SK-N-SH (cell line): Measurements from ENCODE around the gene PUS10. TPM values are rescaled to one million over a fixed set of nuclear protein-coding genes. Genes with fewer than 3 reads are reported as not detected.

ENCODE experiments used
- CTCF ChIA-PET: fragments of 300-600, 350-600 bp; formaldehyde crosslinking; extraction: SDS; loops from one replicate; lab custom pipeline; 2021; lab: Yijun Ruan, JAX
- POLR2A ChIA-PET: fragments of 350-600 bp; sonication (Branson Sonifier 250); formaldehyde crosslinking; extraction: SDS; loops from one replicate; lab custom pipeline; 2020; ENCODE audit warnings: antibody characterized with exemption, inconsistent platforms; lab: Yijun Ruan, JAX
- DNase-seq: peaks from one replicate; pipeline ENCODE4 v3.0.0; 2012
- H2AFZ ChIP-seq: fragments of 200-600 bp; sonication (generic); 2 replicates; pipeline ENCODE4 v1.8.1; 2016; ENCODE audit warnings: antibody characterized with exemption, mild to moderate bottlenecking, low read depth
- H3F3A ChIP-seq: fragments of 200-600 bp; sonication (generic); replicated peaks from 2 replicates; pipeline ENCODE3; 2016; ENCODE audit warnings: antibody characterized with exemption, mild to moderate bottlenecking; ENCODE audit not compliant: insufficient read depth
- H3K27ac ChIP-seq, 2 experiments: fragments of 200-500 bp in 1 of 2; fragments of 200-600 bp in 1 of 2; sonication (Bioruptor generic) in 1 of 2; sonication (generic), shearing (Covaris generic) in 1 of 2; 2 replicates each; pipeline versions ENCODE4 v1.5.1 to v1.6.1; 2014 to 2016; ENCODE audit warnings: low read depth in 2 of 2, inconsistent platforms in 1 of 2, low read length in 1 of 2, mild to moderate bottlenecking in 1 of 2, mixed read lengths in 1 of 2
- H3K27me3 ChIP-seq: fragments of 200-600 bp; sonication (generic), shearing (Covaris generic); 2 replicates; pipeline ENCODE4 v1.6.1; 2016; ENCODE audit warnings: mixed run types; ENCODE audit not compliant: insufficient read depth
- H3K36me3 ChIP-seq, 2 experiments: fragments of 200-500 bp in 1 of 2; fragments of 200-600 bp in 1 of 2; sonication (Bioruptor generic) in 1 of 2; sonication (generic) in 1 of 2; replicated peaks in 1 of 2; 2 replicates each; pipeline versions ENCODE3 to v1.5.1; 2014 to 2016; ENCODE audit warnings: low read length in 1 of 2, mild to moderate bottlenecking in 1 of 2; ENCODE audit not compliant: insufficient read depth in 2 of 2, control insufficient read depth in 1 of 2
- H3K4me1 ChIP-seq, 2 experiments: fragments of 200-500 bp in 1 of 2; fragments of 200-600 bp in 1 of 2; sonication (Bioruptor generic) in 1 of 2; sonication (generic), shearing (Covaris generic) in 1 of 2; 2 replicates each; pipeline versions ENCODE4 v1.5.1 to v1.6.1; 2014 to 2016; ENCODE audit warnings: low read depth in 1 of 2, low read length in 1 of 2, mixed run types in 1 of 2; ENCODE audit not compliant: insufficient read depth in 2 of 2, control insufficient read depth in 1 of 2
- H3K4me2 ChIP-seq: fragments of 200-600 bp; sonication (generic), shearing (Covaris generic); 2 replicates; pipeline ENCODE4 v1.6.1; 2017; ENCODE audit warnings: mixed run types
- H3K4me3 ChIP-seq, 2 experiments: fragments of 200-500 bp in 1 of 2; fragments of 200-600 bp in 1 of 2; sonication (Bioruptor generic) in 1 of 2; sonication (generic), shearing (Covaris generic) in 1 of 2; 2 replicates each; pipeline versions ENCODE4 v1.5.1 to v1.8.1; 2014 to 2016; ENCODE audit warnings: low read depth in 2 of 2, inconsistent platforms in 1 of 2, low read length in 1 of 2, mild to moderate bottlenecking in 1 of 2, mixed read lengths in 1 of 2, moderate library complexity in 1 of 2
- H3K79me2 ChIP-seq: fragments of 200-600 bp; sonication (generic); 2 replicates; pipeline ENCODE4 v1.8.1; 2017; ENCODE audit warnings: mild to moderate bottlenecking; ENCODE audit not compliant: insufficient read depth
- H3K9ac ChIP-seq: fragments of 200-600 bp; sonication (generic); 2 replicates; pipeline ENCODE4 v1.6.1; 2017; ENCODE audit warnings: mixed run types
- H3K9me2 ChIP-seq: fragments of 200-600 bp; sonication (generic); 2 replicates; pipeline ENCODE4 v1.6.1; 2017; ENCODE audit warnings: mixed run types
- H3K9me3 ChIP-seq: fragments of 200-600 bp; sonication (generic); 2 replicates; pipeline ENCODE4 v1.6.1; 2017; ENCODE audit warnings: mixed run types, mild to moderate bottlenecking, moderate library complexity
- H4K20me1 ChIP-seq: fragments of 200-600 bp; sonication (generic); 2 replicates; pipeline ENCODE4 v1.6.1; 2017; ENCODE audit warnings: mild to moderate bottlenecking, mixed run types; ENCODE audit not compliant: insufficient read depth
- ELF1 ChIP-seq: IDR thresholded peaks from 2 replicates; pipeline ENCODE4 v1.4.0; 2012
- EP300 ChIP-seq, 2 experiments: IDR thresholded peaks; 2 replicates each; pipeline versions ENCODE4 v1.4.0 to v1.6.1; 2012; ENCODE audit warnings: borderline replicate concordance in 1 of 2, low read depth in 1 of 2, low read length in 1 of 2
- EZH2phosphoT487 ChIP-seq: fragments of 200-600 bp; sonication (generic); IDR thresholded peaks from 2 replicates; pipeline ENCODE4 v1.6.1; 2017; ENCODE audit warnings: low read depth, mixed run types, mild to moderate bottlenecking, antibody characterized with exemption, moderate library complexity, borderline replicate concordance
- FOSL2 ChIP-seq: IDR thresholded peaks from 2 replicates; pipeline ENCODE4 v1.4.0; 2012; ENCODE audit warnings: low read depth, mild to moderate bottlenecking, moderate library complexity, borderline replicate concordance
- FOXJ3 ChIP-seq: sonication (generic); formaldehyde crosslinking; IDR thresholded peaks from 2 replicates; pipeline ENCODE4 v1.5.1; 2020; ENCODE audit warnings: mild to moderate bottlenecking, missing genetic modification reagents
- GABPA ChIP-seq: IDR thresholded peaks from 2 replicates; pipeline ENCODE4 v1.4.0; 2012; ENCODE audit warnings: low read depth, mild to moderate bottlenecking
- GATA2 ChIP-seq: sonication (generic); formaldehyde crosslinking; IDR thresholded peaks from 2 replicates; pipeline ENCODE4 v1.5.0; 2020; ENCODE audit warnings: mild to moderate bottlenecking, missing genetic modification reagents
- JUND ChIP-seq: IDR thresholded peaks from 2 replicates; pipeline ENCODE4 v1.4.0; 2012
- MXI1 ChIP-seq: IDR thresholded peaks from 2 replicates; pipeline ENCODE4 v1.6.1; 2012; ENCODE audit warnings: mild to moderate bottlenecking, low read depth, low read length, improper control_type of control experiment
- NFIC ChIP-seq: IDR thresholded peaks from 2 replicates; pipeline ENCODE4 v1.4.0; 2012; ENCODE audit warnings: borderline replicate concordance
- NRF1 ChIP-seq: IDR thresholded peaks from 2 replicates; pipeline ENCODE4 v1.6.1; 2012; ENCODE audit warnings: low read depth, mild to moderate bottlenecking, low read length
- POLR2AphosphoS5 ChIP-seq: IDR thresholded peaks from 2 replicates; pipeline ENCODE4 v1.6.1; 2012; ENCODE audit warnings: low read depth, low read length
- RFX5 ChIP-seq: IDR thresholded peaks from 2 replicates; pipeline ENCODE4 v1.6.1; 2012; ENCODE audit warnings: mild to moderate bottlenecking, improper control_type of control experiment, low read length
- SIN3A ChIP-seq: IDR thresholded peaks from 2 replicates; pipeline ENCODE4 v1.6.1; 2012; ENCODE audit warnings: low read depth, mild to moderate bottlenecking, low read length, moderate library complexity, borderline replicate concordance
- TEAD4 ChIP-seq: IDR thresholded peaks from 2 replicates; pipeline ENCODE4 v1.4.0; 2012; ENCODE audit warnings: mild to moderate bottlenecking, borderline replicate concordance; ENCODE audit not compliant: insufficient read depth
- YY1 ChIP-seq: IDR thresholded peaks from 2 replicates; pipeline ENCODE4 v1.4.0; 2012; ENCODE audit warnings: low read depth, mild to moderate bottlenecking
- WGBS: methylation state at CpG from one replicate; pipeline ENCODE4 v1.1.6; 2017; ENCODE audit warnings: low lambda C conversion rate; 5-methylcytosine and 5-hydroxymethylcytosine counted together
- polyA plus RNA-seq, 3 experiments: library from polyadenylated mRNA; depleted of rRNA; stranded (reverse); fragments of >200 nt; gene quantifications; 2 replicates each; pipeline ENCODE4 v1.2.3, GENCODE V29; 2012
- TF ChIP-seq, protein P1 (sequence below): IDR thresholded peaks from 2 replicates; pipeline ENCODE4; 2012

The PUS10 gene
- polyA plus RNA-seq, 1 of the 3 experiments (the other 2 are of a cell fraction): 2.8 TPM

DNA sequence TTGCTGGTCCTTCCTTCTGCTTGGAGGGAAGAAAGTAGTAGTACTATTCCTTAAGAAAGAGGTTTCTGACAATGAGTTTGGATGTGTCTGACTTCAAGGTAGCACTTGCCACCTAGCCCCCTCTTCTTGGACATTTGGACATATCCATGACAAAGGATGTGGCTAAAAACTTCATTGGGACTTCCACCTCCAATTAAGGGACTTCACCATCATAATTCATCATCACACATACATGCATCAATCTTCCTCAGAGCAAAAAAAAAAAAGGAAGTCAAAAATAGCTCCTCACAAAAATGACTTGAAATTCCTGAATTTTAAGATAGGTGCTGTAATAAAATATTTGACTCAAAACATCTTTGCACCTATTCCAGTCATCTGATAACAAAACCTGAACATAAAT is 23.9 kb downstream of the PUS10 start:
- H3K27ac ChIP-seq: no peak overlapping the region
- DNase-seq: no peak
- no peaks in the 10 kb centered on the region for H4K20me1 ChIP-seq
- H3F3A ChIP-seq: peaks cover 2% of the 10 kb centered on the region
- no peak overlapping the region for H3K9ac ChIP-seq
- no peaks in the 10 kb centered on the region for H3K27me3 ChIP-seq
- no peak for TF ChIP-seq RFX5
- TF ChIP-seq, protein P1, sequence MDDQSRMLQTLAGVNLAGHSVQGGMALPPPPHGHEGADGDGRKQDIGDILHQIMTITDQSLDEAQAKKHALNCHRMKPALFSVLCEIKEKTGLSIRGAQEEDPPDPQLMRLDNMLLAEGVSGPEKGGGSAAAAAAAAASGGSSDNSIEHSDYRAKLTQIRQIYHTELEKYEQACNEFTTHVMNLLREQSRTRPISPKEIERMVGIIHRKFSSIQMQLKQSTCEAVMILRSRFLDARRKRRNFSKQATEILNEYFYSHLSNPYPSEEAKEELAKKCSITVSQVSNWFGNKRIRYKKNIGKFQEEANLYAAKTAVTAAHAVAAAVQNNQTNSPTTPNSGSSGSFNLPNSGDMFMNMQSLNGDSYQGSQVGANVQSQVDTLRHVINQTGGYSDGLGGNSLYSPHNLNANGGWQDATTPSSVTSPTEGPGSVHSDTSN: no peak
- TF ChIP-seq EP300 (IDR thresholded peaks at IDR 0.05; ENCODE audit: borderline replicate concordance in 1 of 2, low read depth in 1 of 2, low read length in 1 of 2): no peak
- no peak for TF ChIP-seq MXI1
- no peak for TF ChIP-seq GATA2
- TF ChIP-seq YY1: no peak
- no peak for TF ChIP-seq NFIC
- no peak for TF ChIP-seq JUND
- no peak for TF ChIP-seq POLR2AphosphoS5
- no peak for TF ChIP-seq EZH2phosphoT487
- no peak for TF ChIP-seq SIN3A
- TF ChIP-seq GABPA: no peak
- no peak for TF ChIP-seq FOSL2
- no peak for TF ChIP-seq FOXJ3 (CRISPR knock-in tag)
- TF ChIP-seq TEAD4: no peak
- H3K9me3 ChIP-seq: 0 out of 2 replicates have a peak, but pooled peaks cover 7% of the 10 kb centered on the region
- no peaks in the 10 kb centered on the region for H3K4me1 ChIP-seq
- H3K4me2 ChIP-seq: no peak overlapping the region
- no peaks in the 10 kb centered on the region for H3K79me2 ChIP-seq
- H3K9me2 ChIP-seq: no peaks in the 10 kb centered on the region
- no peak overlapping the region for H3K4me3 ChIP-seq
- POLR2A ChIA-PET: interaction anchor here (0.6 kb wide), 2 partner anchors 38 to 308 kb away, joined by 3 to 5 read pairs; no protein-coding TSS in a partner anchor
- CTCF ChIA-PET: no interaction called here
- H2AFZ ChIP-seq: no peak overlapping the region
- H3K36me3 ChIP-seq: no peaks in the 10 kb centered on the region

DNA sequence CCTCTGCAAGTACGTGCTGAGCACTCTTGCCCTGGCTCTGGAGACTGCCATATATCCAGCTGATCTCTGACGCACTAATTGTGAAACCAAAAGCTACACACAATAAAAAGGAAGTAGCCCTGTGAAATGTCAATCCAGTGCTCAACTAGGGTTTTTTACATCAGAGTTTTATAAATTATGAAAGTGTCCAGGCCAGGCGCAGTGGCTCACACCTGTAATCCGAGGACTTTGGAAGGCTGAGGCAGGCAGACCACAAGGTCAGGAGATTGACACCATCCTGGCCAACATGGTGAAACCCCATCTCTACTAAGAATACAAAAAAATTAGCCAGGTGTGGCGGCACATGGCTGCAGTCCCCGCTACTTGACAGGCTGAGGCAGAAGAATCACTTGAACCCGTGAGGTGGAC is 25.1 kb downstream of the PUS10 start:
- Histone ChIP-seq H3K36me3 (no peaks in the 10 kb centered on the region), H4K20me1 (no peaks in the 10 kb centered on the region), H3K9ac (no peak overlapping the region), H2AFZ (no peak overlapping the region), H3K27me3 (no peaks in the 10 kb centered on the region), H3K4me1 (no peaks in the 10 kb centered on the region), H3K4me2 (no peak overlapping the region), H3K27ac (no peak overlapping the region), H3K4me3 (no peak overlapping the region), H3F3A (no peaks in the 10 kb centered on the region), H3K9me2 (no peaks in the 10 kb centered on the region)
- ChIA-PET CTCF (interaction anchor here (0.6 to 3.4 kb wide), 2 partner anchors 43 to 285 kb away, joined by 3 to 17 read pairs; no protein-coding TSS in a partner anchor), POLR2A (no interaction called here)
- DNase-seq: no peak
- TF ChIP-seq GABPA (no peak), RFX5 (no peak), ELF1 (no peak), POLR2AphosphoS5 (no peak), NRF1 (no peak), FOSL2 (no peak)
- TF ChIP-seq, all 33 proteins: peak for 0
- Histone ChIP-seq H3K9me3 (0 out of 2 replicates have a peak, but pooled peaks cover 7% of the 10 kb centered on the region), H3K79me2 (no peaks in the 10 kb centered on the region)
- 87% methylated on average over 7 of the region's 7 CpGs for WGBS
